GM19035 (cell line): ENCODE measurements around the gene PPP2R2B.

ENCODE experiments used
- ATAC-seq: cut with Tn5 transposase; IDR thresholded peaks from one replicate; pipeline ENCODE4 v1.9.1; 2021; ENCODE audit not compliant: unreplicated experiment

The PPP2R2B gene

GRCh38 chr5:146660376-146660960 is 218.1 kb downstream of the PPP2R2B start:
- ATAC-seq, result no peak

- no peak for ATAC-seq
Observed at GRCh38 chr5:146659961-146660360, 218.6 kb downstream of the PPP2R2B start.

GRCh38 chr5:146656703-146657102 is 221.9 kb downstream of the PPP2R2B start:
- ATAC-seq, result no peak

GRCh38 chr5:146653560-146653959 is 225.0 kb downstream of the PPP2R2B start:
- ATAC-seq, result no peak

- ATAC-seq, result no peak
Observed at GRCh38 chr5:146652547-146652946, 226.0 kb downstream of the PPP2R2B start.

GRCh38 chr5:146647656-146648199 is 230.8 kb downstream of the PPP2R2B start:
- ATAC-seq, result no peak

GRCh38 chr5:146646441-146646840 is 232.1 kb downstream of the PPP2R2B start:
- no peak for ATAC-seq

GRCh38 chr5:146645342-146645741 is 233.2 kb downstream of the PPP2R2B start:
- ATAC-seq, result no peak

GRCh38 chr5:146644831-146645230 is 233.7 kb downstream of the PPP2R2B start:
- no peak for ATAC-seq

- ATAC-seq, result no peak
Observed at GRCh38 chr5:146643776-146644175, 234.8 kb downstream of the PPP2R2B start.

GRCh38 chr5:146642410-146642809 is 236.1 kb downstream of the PPP2R2B start:
- ATAC-seq, result no peak

GRCh38 chr5:146641941-146642340 is 236.6 kb downstream of the PPP2R2B start:
- ATAC-seq, result no peak

- no peak for ATAC-seq
Observed at GRCh38 chr5:146640285-146640896, 238.2 kb downstream of the PPP2R2B start.

GRCh38 chr5:146635443-146635842 is 243.1 kb downstream of the PPP2R2B start:
- ATAC-seq, result no peak

GRCh38 chr5:146633323-146633764 is 245.2 kb downstream of the PPP2R2B start:
- ATAC-seq, result no peak

- no peak for ATAC-seq
Observed at GRCh38 chr5:146632620-146633322, 245.8 kb downstream of the PPP2R2B start.

GRCh38 chr5:146630472-146630871 is 248.1 kb downstream of the PPP2R2B start:
- no peak for ATAC-seq

GRCh38 chr5:146628950-146629349 is 249.6 kb downstream of the PPP2R2B start:
- ATAC-seq, result no peak

- no peak for ATAC-seq
Observed at GRCh38 chr5:146626936-146627335, 251.6 kb downstream of the PPP2R2B start.

- ATAC-seq, result no peak
Observed at GRCh38 chr5:146624179-146624578, 254.4 kb downstream of the PPP2R2B start.

- ATAC-seq, result no peak
Observed at GRCh38 chr5:146623666-146624065, 254.9 kb downstream of the PPP2R2B start.

- ATAC-seq, result no peak
Observed at GRCh38 chr5:146623009-146623408, 255.5 kb downstream of the PPP2R2B start.
